Skeletal muscle cell (primary cell): ENCODE data around the gene MAMDC4.
A peak's percentile ranks its signal among the peaks of the same experiment; 100 is the strongest.
"Not testable (repeated sequence)": the region's sequence is repeated elsewhere in the genome, so short reads cannot be mapped to it uniquely, and the experiment has no call there.

Experiments used
- DNase-seq: peaks from one replicate; pipeline ENCODE4 v3.0.0-alpha.2; 2010; ENCODE audit warnings: low read depth
- H3K4me3 ChIP-seq: 2 replicates; pipeline ENCODE4 v1.5.1; 2011; ENCODE audit warnings: low read depth, mild to moderate bottlenecking, control low read depth, low read length, moderate library complexity

Gene MAMDC4

DNA sequence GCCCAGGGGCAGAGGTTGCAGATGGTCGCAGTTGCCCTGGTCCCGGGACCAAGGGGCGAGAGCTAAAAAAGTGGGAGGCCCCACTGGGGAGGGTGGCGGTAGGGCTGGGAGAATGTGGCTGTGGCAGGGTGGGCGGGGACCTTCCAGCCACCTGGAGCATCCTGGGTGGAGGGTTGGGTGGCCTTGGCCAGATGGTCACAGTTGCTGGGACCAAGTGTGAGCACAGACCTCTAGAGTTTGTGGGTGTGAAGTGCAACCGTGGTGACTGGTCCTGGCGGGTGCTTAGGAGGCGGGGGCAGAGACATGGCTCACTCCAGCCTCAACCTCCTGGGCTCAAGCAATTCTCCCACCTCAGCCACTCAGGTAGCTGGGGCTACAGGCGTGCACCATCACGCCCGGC lies 28.5 kb downstream of the MAMDC4 start:
- H3K4me3 ChIP-seq = no peak overlapping the region
- DNase-seq = no peak

DNA sequence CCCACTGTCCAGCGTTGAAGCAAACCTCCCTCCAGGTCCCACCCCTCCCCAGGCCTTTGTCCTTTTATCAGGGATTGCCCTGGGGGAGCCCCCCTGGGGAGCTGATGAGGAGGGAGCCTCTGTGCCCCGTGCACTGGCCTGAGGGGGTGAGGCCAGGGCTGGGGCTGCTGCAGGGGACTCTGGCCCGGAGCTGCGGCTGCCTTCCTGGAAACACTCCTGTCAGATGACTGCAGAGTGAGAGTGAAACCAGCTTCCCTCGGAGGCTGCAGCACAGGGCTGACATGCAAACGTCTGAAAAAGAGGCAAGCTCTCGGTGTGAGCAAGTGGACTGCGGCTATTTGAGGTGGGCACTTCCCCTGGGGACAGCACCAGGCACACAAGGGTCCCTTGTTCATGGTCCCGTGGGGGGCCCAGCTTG lies 29.6 kb downstream of the MAMDC4 start:
- no peak overlapping the region for H3K4me3 ChIP-seq
- no peak for DNase-seq

DNA sequence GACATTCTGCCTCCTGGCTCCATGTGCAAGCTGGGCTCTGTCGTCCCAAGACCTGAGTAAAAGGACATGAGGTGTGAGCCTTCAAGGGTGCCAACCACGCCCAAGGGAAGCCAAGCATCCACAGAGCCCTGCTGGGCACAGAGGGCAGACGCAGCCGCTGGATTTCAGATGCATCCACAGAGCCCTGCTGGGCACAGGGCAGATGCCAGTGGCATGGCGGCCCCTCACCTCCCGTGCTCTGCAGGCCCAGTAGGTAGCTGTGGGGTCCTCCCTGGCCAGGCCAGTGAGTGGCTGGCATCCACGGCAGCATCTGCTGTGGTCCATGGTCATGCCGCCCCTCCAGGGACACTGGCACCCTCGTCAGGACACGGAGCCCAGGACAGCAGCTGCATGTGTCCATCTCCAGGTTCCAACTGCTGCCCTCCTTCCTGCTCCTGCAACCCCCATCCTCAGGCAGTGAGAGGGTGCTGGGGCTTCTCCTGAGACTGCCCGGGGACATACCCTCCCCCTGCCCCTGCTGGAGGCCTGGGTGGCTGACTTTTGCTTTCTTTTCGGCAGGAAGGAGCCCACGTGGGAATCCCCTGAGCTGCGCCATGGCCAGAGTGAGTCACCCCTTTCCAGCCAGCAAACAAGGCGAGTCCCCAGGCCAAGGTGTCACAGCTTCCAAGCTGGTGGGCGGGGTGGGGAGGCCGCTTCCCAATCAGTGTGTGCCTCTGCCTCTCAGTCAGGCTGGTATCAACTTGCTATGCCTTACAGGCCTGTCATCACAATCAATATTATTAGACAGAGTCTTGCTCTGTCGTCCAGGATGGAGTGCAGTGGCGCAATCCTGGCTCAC lies 30.2 kb downstream of the MAMDC4 start:
- peak overlapping the region; percentile 5 for H3K4me3 ChIP-seq
- peak; percentile 45 for DNase-seq

DNA sequence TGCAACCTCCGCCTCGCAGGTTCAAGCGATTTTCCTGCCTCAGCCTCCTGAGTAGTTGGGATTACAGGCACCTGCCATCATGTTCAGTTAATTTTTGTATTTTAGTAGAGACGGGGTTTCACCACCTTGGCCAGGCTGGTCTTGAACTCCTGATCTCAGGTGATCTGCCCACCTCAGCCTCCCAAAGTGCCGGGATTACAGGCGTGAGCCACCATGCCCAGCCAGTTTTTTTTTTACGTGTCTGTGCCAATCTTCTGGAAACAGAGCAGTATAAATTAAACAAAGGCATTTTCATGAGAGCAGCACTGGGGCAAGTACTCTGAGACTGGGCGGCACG lies 30.8 kb downstream of the MAMDC4 start:
- not testable (repeated sequence) for H3K4me3 ChIP-seq, DNase-seq

DNA sequence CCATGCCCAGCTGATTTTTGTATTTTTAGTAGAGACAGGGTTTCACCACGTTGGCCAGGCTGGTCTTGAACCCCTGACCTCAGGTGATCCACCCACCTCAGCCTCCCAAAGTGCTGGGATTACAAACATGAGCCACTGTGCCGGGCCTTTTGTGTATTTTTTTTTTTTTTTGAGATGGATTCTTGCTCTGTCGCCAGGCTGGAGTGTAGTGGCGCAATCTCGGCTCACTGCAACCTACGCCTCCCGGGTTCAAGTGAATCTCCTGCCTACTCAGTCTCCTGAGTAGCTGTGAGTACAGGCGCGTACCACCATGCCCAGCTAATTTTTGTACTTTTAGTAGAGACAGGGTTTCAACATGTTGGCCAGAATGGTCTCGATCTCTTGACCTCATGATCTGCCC lies 31.5 kb downstream of the MAMDC4 start:
- H3K4me3 ChIP-seq, DNase-seq: not testable (repeated sequence)

DNA sequence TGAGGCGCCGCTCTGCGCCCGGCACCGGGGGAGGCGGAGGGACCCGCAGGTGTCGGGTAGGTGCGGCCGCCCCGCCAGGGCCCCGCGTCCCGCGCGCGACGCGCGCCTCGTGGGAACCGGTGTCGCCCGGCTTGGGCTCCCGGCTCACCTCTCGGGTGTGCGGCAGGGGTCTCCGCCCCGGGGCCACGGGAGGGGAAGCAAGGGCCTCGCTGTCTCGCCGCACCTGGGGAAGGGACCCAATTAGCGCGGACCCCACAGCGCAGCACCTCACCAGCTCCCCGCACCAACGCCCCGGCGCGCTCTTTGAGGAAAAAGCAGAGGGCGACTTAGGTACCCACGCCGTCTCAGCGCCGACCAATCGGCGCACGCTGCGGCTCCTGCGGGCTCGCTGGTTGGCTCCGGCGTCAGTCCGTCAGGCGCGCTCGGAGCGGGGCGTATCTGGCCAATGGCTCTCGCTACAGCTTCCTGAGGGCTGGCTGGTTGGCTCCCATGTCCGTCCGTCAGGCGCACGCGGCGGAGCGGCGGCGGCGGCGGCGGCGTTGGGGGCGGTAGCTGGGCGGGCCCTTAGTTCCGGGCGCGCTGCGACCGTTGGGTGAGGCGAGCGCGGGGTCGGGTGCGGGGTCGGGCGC lies 33.9 kb downstream of the MAMDC4 start, which contains the start of gene TRAF2:
Gene TRAF2 (plus strand): TSS at position 567 of the 629 bp plus-strand sequence. CDS start 12,225 bp downstream, outside the sequence.
- peak; percentile 99 for DNase-seq
- H3K4me3 ChIP-seq = peak within 1 kb of the TSS; percentile 90

DNA sequence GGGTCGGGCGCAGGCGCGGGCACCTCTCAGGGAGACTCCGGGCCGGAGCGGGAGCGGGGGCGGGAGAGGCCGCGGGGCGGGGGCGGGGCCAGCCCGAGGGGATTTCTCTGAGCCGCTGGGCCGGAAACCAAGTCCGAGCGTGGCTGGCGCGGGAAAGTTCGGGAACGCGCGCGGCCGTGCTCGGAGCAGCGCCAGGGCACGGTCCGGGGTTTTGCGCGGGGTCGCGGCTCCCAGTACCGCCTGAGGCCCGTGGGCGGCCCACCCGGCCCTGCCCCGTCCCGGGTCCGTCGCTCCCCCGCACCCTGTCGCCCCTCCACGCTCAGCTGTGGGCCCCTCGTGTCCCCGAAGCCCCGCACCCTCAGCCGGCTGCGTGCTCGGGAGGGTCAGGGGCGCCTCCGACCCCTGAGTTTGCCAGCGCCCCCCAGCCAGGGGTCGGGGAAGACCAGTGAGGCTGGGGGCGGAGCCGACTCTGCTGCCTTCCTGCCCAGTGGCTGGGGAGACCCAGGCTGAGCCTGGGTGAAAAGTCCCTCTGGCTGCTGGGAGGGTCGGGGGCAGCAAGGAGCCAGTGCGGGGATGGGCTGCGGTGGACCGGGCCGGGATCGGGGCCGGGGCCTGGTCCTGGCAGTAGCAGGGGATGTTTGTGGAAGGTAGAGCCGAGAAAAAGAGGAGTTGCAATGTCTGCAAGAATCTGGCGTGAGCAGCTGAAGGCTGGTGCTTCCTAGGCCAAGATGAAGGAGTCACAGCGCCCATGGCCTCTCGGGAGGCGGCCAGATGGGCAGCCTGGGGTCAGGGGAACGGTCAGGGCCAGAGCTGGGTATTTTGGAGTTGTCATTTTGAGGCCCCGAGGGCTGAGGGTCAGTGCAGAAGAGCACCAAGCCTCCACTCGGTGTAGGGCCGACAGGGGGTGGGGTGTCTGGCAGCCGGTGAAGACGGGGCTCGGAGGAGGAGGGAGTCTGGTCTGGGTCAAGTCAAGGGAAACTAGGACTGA lies 34.8 kb downstream of the MAMDC4 start:
- peak overlapping the region; percentile 90 for H3K4me3 ChIP-seq
- DNase-seq = no peak

DNA sequence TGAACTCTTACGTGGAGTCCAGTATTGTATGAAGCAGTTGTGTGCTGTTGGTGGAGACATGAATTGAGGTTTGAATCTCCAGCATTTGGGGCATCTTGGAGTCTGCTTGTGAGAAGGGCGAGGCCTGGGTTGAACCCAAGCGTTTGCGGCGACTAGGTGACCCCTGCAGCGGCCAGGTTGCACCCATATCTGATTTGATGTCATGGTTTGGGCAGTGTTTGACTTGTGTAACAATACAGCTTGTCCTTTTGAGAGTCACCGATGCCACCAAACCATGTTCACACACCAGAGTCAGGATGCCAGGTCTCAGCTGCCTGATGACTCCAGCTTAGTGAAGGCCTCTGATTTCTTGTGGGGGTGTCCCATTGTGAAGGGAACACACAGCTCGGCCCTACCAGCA lies 36.3 kb downstream of the MAMDC4 start:
- no peak overlapping the region for H3K4me3 ChIP-seq
- no peak for DNase-seq

DNA sequence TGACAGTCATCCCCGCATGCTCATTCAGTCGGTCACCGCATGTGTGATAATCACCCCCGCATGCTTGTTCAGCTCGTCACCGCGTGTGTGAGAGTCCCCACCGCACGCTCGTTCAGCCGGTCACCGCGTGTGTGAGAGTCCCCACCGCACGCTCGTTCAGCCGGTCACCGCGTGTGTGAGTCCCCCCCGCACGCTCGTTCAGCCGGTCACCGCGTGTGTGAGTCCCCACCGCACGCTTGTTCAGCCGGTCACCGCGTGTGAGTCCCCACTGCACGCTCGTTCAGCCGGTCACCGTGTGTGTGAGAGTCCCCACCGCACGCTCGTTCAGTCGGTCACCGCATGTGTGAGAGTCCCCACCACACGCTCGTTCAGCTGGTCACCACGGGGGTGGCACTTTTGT lies 37.7 kb downstream of the MAMDC4 start:
- no peak for DNase-seq
- no peak overlapping the region for H3K4me3 ChIP-seq

DNA sequence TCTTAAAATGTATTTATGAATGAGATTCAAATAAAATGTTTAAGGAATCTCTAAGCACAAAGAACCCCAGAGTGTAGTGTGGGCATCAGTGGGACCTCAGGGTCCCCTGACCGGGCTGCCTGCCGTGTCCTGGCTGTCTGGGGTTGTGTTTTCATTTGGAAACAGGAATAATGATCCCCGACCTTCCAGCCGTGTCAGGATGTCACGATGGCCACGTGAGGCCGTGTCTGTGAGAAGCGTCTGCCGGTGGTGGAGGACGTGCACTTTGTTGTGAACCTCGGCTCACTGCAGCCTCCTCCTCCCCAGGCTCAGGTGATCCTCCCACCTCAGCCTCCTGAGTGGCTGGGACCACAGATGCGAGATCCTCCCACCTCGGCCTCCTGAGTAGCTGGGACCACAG lies 38.5 kb downstream of the MAMDC4 start:
- H3K4me3 ChIP-seq = no peak overlapping the region
- no peak for DNase-seq

DNA sequence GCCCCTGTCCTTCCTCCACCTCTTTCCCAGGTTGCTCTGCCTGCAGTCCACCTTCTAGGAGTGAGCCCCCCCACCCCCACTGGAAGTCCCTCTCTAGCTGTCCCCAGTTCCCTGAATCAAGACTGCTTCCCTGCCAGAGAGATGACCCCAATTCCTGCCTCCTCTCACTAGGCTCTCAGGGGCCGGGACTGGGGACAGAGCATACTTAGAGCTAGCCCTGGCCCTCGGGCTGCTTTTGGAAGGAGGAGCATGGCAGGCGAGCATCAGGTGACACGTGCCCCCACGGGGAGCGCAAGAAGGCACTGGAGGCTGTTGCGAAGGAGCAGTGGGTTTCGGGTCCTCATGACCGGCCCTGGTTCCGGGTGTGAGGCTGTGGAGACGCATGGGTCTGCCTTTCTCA lies 43.9 kb downstream of the MAMDC4 start:
- no peak for DNase-seq
- no peak overlapping the region for H3K4me3 ChIP-seq

DNA sequence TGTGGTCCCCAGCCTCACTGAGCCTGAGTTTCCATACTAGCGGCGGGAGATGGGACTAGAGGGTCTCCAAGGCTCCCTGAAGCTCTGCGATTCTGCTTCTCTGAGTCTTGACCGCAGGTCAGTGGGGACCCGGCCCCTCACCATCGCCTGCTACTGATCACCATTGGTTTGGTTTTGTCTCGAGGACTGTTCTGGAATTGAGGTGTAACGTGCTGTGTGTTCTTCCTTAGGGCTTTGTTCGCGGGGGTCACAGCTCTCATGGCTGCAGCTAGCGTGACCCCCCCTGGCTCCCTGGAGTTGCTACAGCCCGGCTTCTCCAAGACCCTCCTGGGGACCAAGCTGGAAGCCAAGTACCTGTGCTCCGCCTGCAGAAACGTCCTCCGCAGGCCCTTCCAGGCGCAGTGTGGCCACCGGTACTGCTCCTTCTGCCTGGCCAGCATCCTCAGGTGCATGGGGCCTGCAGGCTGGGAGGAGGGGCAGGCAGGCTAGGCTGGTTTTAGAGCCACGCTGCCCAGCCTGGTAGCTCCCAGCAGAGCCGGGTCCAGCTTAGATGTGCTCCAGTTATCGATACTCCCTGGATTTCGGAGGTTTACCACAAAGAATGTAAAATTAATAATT lies 46.4 kb downstream of the MAMDC4 start:
- H3K4me3 ChIP-seq = no peak overlapping the region
- no peak for DNase-seq

DNA sequence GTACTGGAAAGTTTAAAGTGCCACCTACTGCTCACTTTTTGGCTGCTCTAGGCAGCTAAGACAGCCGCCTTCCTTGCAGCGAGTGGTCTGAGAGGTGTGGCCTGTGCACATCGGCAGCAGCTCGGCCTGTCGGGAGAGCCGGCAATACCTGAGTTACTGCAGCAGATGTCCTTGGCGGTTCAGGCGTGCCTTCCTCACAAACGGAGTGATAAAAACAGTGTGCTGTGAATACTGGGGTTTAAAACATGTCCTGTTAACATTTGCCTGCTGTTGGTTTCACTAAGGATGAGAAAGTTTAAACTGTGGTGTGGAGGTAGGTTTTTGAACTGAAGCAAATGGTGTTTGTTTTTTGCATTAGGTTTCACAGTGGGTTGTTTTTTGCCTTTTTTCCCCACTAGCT lies 47.0 kb downstream of the MAMDC4 start:
- no peak for DNase-seq
- H3K4me3 ChIP-seq = no peak overlapping the region

DNA sequence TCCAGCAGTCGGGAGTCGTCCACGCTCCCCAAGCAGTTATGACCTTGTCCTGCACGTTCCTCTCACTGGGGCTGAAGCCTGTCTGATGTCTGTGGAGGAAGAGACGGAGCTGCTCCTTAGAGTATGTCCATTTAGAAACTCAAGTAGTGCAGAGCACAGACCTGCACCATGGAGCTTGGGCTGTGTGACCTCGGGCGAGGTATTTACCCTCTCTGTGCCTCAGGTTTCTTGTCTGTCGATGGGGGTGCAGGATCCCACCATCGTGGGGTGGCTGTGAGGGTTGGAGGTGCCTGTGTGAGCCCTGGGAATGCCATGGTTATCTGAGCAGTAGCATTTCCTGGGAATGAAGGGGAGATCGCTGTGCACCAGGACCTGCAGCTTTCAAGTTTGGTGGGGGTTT lies 48.4 kb downstream of the MAMDC4 start:
- H3K4me3 ChIP-seq = no peak overlapping the region
- no peak for DNase-seq

DNA sequence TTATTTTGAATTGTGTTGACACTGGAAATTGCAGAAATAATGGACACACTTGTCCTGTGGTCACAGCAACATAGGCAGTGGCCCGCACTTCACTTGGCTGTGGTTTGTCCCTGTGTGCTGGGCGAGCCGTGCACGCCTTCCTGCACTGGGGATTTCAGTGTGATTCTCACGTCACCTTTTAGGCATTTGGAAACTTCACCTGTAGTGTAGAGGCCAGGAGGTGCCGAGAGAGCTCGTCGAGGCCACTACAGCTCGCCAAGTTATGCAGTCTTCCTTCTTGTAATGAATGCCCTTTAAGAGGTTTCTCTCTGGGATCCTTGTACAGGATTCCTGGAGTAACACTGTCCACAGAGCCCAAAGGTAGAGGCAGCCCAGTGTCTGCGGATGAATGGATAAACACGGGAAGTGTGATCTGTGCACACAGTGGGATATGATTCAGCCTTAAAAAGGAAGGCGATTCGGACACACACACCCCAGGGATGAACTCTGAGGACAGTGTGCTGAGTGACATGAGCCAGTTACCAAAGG lies 48.9 kb downstream of the MAMDC4 start:
- no peak overlapping the region for H3K4me3 ChIP-seq
- no peak for DNase-seq

DNA sequence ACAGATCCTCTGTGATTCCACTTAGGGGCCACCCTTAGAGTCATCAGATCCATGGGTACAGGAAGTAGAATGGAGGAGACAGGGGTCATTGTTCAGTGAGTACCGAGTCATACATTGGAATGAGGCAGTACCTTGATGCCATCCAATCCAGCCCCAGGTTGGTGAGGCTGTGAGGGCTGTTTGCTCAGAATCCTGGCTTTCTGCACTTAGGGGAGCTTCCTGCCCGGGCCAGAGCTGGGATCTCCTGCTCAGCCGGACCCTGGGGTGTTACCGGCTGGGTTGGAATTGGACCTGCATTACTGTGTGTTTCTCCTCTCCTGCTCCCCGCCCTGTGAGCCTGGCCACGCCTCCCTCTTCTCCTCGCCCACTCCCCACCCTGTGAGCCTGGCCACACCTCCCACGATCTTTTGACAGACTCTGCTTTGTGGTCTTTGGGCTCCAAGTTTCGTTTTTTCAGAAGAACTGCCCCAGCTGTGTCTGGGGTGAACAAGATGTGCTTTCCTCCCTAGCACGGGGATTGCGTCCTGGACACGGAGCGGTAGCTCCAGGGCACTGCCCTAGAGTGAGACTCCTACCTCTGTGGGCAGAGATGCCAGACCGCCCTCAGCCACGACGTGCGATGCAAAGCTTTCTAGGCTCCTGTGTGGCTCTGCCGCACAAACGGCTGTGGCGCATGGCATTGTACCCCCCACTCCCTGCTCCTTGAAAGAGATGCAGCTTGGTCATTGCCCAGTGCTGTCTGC lies 49.5 kb downstream of the MAMDC4 start:
- no peak overlapping the region for H3K4me3 ChIP-seq
- no peak for DNase-seq

DNA sequence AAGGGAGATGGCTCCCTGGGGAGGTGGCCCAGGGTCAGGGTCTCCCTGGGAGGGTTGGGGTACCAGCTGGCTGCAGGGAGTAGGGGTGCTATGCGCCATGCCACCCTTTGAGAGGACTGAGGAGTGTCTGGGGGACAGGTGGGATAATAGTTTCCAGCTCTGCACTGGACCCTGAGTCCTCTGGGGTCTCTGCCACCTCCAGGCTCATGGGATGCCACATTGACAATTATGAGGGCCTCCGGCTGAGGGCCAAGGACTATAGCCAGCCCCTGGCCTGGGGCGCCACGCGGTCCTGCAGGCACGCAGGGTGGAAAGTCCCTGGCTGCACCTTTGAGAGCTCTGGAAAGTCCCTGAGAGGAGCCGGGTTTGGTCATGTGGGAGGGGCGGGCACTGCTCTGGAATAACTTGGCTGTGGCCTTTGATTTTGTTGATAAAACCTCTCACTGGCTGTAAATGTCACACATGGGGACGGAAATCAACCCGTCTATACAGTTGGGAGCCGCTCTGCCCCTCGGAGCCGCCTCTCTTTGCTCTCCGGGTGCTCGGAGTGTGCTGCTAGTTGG lies 50.2 kb downstream of the MAMDC4 start:
- H3K4me3 ChIP-seq = no peak overlapping the region
- no peak for DNase-seq

DNA sequence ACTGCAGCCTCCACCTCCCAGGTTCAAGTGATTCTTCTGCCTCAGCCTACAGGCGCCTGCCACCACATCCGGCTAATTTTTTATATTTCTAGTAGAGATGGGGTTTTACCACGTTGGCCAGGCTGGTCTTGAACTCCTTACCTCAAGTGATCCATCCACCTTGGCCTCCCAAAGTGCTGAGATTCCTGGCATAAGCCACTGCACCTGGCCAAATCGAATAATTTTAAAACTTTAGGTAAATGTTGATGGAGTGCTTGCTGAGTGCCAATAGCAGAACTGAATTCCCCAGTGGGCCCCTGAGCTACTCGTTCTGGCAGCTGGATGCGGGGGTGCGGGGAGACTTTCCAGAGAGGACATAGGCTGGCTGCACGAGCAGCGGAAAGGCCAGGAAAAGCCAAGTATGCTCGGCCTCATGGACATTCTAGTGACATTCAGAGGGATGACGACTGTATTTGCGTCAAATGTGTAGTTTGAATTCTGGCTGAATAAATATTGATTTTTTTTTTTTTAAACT lies 51.0 kb downstream of the MAMDC4 start:
- no peak for DNase-seq
- H3K4me3 ChIP-seq = no peak overlapping the region
